GOT3 (cell line): ENCODE measurements around the gene SPANXC.
"Not testable (repeated sequence)": the region's sequence is repeated elsewhere in the genome, so short reads cannot be mapped to it uniquely, and the experiment has no call there.

Experiments used
- DNase-seq: peaks from one replicate; lab custom pipeline; 2025; ENCODE audit warnings: mixed read lengths; lab: John Stamatoyannopoulos, UW

SPANXC gene

GRCh38 chrX:141242417-141242816, at the start of gene SPANXC:
TSS of gene SPANXC (minus strand) at chrX:141242517. CDS start at chrX:141242457, 60 bp downstream.
- not testable (repeated sequence) for DNase-seq

- DNase-seq, result no peak
Measured at GRCh38 chrX:141279476-141279875, 37.2 kb upstream of the SPANXC start.

- DNase-seq, result no peak
Measured at GRCh38 chrX:141278306-141278705, 36.0 kb upstream of the SPANXC start.

GRCh38 chrX:141258080-141258479, 15.8 kb upstream of the SPANXC start:
- DNase-seq, result no peak

GRCh38 chrX:141221611-141222010, 20.7 kb downstream of the SPANXC start:
- no peak for DNase-seq

GRCh38 chrX:141220342-141221008, 21.8 kb downstream of the SPANXC start:
- DNase-seq, result no peak

- no peak for DNase-seq
Measured at GRCh38 chrX:141214196-141214595, 28.1 kb downstream of the SPANXC start.

GRCh38 chrX:141201962-141202361, 40.4 kb downstream of the SPANXC start:
- DNase-seq, result no peak
